Breast epithelium (tissue), 4 donors: ENCODE data around the gene PCDHGA1. TPM values are rescaled to one million over a fixed set of nuclear protein-coding genes. Genes with fewer than 3 reads are reported as not detected.

ENCODE experiments used
- DNase-seq, 2 donors: peaks; one replicate each; pipeline ENCODE4 v3.0.0-alpha.2; 2019; ENCODE audit warnings: low spot score in 2 of 2
- H3K27ac ChIP-seq, 2 donors: fragments of 200-600 bp; sonication (generic) in 1 of 2; one replicate each; pipeline ENCODE4 v1.5.1; 2016 to 2019; ENCODE audit warnings: mild to moderate bottlenecking in 1 of 2
- H3K27me3 ChIP-seq, 2 donors: fragments of 200-600 bp; sonication (generic) in 1 of 2; one replicate each; pipeline versions ENCODE4 v1.5.1 to v1.6.0; 2017 to 2019; ENCODE audit warnings: control low read depth in 1 of 2, mild to moderate bottlenecking in 1 of 2
- H3K36me3 ChIP-seq: fragments of 200-600 bp; one replicate; pipeline ENCODE4 v1.5.1; 2019
- H3K4me1 ChIP-seq, 2 donors: fragments of 200-600 bp; sonication (generic); one replicate each; pipeline ENCODE4 v1.5.1; 2016 to 2019; ENCODE audit warnings: control low read depth in 1 of 2
- H3K4me3 ChIP-seq, 3 donors: fragments of 200-600 bp; sonication (generic); 1 replicate in 2 of 3; 2 replicates in 1 of 3; pipeline ENCODE4 v1.5.1; 2016 to 2019; ENCODE audit warnings: mild to moderate bottlenecking in 3 of 3, moderate library complexity in 2 of 3
- H3K9me3 ChIP-seq, 2 donors: fragments of 200-600 bp; sonication (generic) in 1 of 2; one replicate each; pipeline ENCODE4 v1.5.1; 2016 to 2019; ENCODE audit warnings: control low read depth in 1 of 2
- POLR2A ChIP-seq: fragments of 450-650 bp; IDR thresholded peaks from one replicate; pipeline ENCODE4 v1.6.1; 2016; ENCODE audit warnings: antibody characterized with exemption, mild to moderate bottlenecking, moderate library complexity
- POLR2AphosphoS5 ChIP-seq, 3 donors: sonication (generic); formaldehyde crosslinking; IDR thresholded peaks; one replicate each; pipeline ENCODE4 v1.6.1; 2017; ENCODE audit warnings: antibody characterized with exemption in 3 of 3
- intact Hi-C: fragments of 100-400 bp; cut with DNase I; formaldehyde crosslinking; loops from one replicate; pipeline ENCODE4 v1.15.1; 2023; ENCODE audit warnings: low total_unique reads
- total RNA-seq, 3 donors: library from RNA; depleted of rRNA; stranded (reverse); fragments of >200 nt; gene quantifications; one replicate each; pipeline ENCODE4 v1.1.0, GENCODE V29; 2016
- TF ChIP-seq, protein P1 (sequence below), 3 donors: fragments of 450-650 bp; IDR thresholded peaks; one replicate each; pipeline ENCODE4 v1.5.1; 2016 to 2017; ENCODE audit warnings: antibody characterized with exemption in 3 of 3, mild to moderate bottlenecking in 3 of 3, moderate library complexity in 3 of 3

Gene PCDHGA1
- total RNA-seq, 3 donors from 2014 or later = 0.80 to 1.3 (median 1.2) TPM

- H3K9me3 ChIP-seq = peaks cover 74 to 96% of the 10 kb centered on the region in 2 donors
- DNase-seq = no peak
These were observed 26.6 kb downstream of the PCDHGA1 start for GRCh38 chr5:141356950-141357349.

DNA sequence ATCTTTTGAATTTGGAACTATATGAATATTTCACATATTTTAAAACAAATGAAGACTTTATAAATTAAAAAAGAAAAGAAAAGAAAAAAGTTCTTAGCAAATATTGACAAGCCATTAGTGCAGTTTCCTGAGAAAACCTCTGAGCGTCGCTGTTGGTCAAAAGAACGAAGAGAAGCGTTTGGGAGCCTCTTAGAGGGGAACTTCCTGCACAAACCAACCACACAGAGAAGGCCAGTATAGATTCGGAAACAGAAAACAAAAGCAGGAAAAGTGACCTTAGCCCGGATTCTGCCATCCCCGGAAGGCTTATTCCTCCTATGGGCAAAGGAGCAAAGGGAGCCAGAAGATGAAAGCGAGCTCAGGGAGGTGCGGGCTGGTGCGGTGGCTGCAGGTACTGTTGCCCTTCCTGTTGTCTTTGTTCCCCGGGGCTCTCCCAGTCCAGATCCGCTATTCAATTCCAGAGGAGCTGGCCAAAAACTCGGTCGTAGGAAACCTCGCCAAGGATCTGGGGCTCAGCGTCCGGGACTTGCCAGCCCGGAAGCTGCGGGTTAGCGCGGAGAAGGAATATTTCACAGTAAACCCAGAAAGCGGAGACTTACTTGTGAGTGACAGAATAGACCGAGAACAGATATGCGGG is 29.6 kb downstream of the PCDHGA1 start, which contains the start of gene PCDHGB2:
Gene PCDHGB2, plus strand, starts transcription at position 205 of the 637 bp plus-strand sequence. Its CDS starts 142 bp downstream, at position 347.
- Histone ChIP-seq H3K4me3 (peak within 1 kb of the TSS; percentile 24 to 37 (median 25)), H3K4me1 (no peaks in the 10 kb centered on the region), H3K36me3 (no peaks in the 10 kb centered on the region), H3K9me3 (peaks cover 82 to 98% of the 10 kb centered on the region in 2 donors), H3K27me3 (no peaks in the 10 kb centered on the region), H3K27ac (no peak within 1 kb of the TSS)
- no peak for DNase-seq
- no peak for TF ChIP-seq POLR2A
- TF ChIP-seq, protein P1, sequence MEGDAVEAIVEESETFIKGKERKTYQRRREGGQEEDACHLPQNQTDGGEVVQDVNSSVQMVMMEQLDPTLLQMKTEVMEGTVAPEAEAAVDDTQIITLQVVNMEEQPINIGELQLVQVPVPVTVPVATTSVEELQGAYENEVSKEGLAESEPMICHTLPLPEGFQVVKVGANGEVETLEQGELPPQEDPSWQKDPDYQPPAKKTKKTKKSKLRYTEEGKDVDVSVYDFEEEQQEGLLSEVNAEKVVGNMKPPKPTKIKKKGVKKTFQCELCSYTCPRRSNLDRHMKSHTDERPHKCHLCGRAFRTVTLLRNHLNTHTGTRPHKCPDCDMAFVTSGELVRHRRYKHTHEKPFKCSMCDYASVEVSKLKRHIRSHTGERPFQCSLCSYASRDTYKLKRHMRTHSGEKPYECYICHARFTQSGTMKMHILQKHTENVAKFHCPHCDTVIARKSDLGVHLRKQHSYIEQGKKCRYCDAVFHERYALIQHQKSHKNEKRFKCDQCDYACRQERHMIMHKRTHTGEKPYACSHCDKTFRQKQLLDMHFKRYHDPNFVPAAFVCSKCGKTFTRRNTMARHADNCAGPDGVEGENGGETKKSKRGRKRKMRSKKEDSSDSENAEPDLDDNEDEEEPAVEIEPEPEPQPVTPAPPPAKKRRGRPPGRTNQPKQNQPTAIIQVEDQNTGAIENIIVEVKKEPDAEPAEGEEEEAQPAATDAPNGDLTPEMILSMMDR (IDR thresholded peaks at IDR 0.05) = peak in 1 of 3 donors; percentile 25
- intact Hi-C loops = no loop called here

More at GRCh38 chr5:141356950-141357349, 26.6 kb downstream of the PCDHGA1 start:
- no peaks in the 10 kb centered on the region for H3K4me1 ChIP-seq
- peak overlapping the region in 1 of 3 donors; percentile 19 for H3K4me3 ChIP-seq
- H3K27ac ChIP-seq = no peak overlapping the region
- intact Hi-C loops = no loop called here
- no peaks in the 10 kb centered on the region for H3K27me3 ChIP-seq
- no peak for TF ChIP-seq POLR2AphosphoS5 (IDR thresholded peaks at IDR 0.05)
- TF ChIP-seq, protein P1 (IDR thresholded peaks at IDR 0.05) = no peak
- no peak for TF ChIP-seq POLR2A
- H3K36me3 ChIP-seq = no peaks in the 10 kb centered on the region

DNA sequence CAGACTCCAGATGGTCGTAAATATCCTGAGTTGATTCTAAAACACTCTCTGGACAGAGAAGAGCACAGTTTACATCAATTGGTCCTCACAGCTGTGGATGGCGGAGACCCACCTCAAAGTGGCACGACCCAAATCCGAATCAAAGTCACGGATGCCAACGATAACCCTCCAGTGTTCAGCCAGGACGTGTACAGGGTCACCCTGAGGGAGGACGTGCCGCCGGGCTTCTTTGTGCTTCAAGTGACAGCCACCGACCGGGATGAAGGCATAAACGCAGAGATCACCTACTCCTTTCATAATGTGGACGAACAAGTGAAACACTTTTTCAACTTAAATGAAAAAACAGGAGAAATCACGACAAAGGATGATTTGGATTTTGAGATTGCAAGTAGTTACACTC is 30.4 kb downstream of the PCDHGA1 start:
- Histone ChIP-seq H3K27ac (no peak overlapping the region), H3K27me3 (no peaks in the 10 kb centered on the region)

GRCh38 chr5:141362719-141363118 is 32.4 kb downstream of the PCDHGA1 start:
- H3K36me3 ChIP-seq = no peaks in the 10 kb centered on the region
- no peaks in the 10 kb centered on the region for H3K4me1 ChIP-seq
- no peak for DNase-seq
- no peak overlapping the region for H3K27ac ChIP-seq
- TF ChIP-seq POLR2A = no peak
- TF ChIP-seq, protein P1 (IDR thresholded peaks at IDR 0.05) = no peak
- no peak for TF ChIP-seq POLR2AphosphoS5 (IDR thresholded peaks at IDR 0.05)
- H3K9me3 ChIP-seq = peaks cover 83 to 98% of the 10 kb centered on the region in 2 donors
- no peaks in the 10 kb centered on the region for H3K27me3 ChIP-seq
- no peak overlapping the region for H3K4me3 ChIP-seq
- intact Hi-C loops = no loop called here

More for the DNA sequence above, 30.4 kb downstream of the PCDHGA1 start:
- Histone ChIP-seq H3K4me3 (peak overlapping the region in 2 of 3 donors; percentile 24 to 37), H3K9me3 (peaks cover 82 to 98% of the 10 kb centered on the region in 2 donors), H3K36me3 (no peaks in the 10 kb centered on the region), H3K4me1 (no peaks in the 10 kb centered on the region)
- DNase-seq = no peak
- no peak for TF ChIP-seq POLR2A
- TF ChIP-seq, protein P1 (IDR thresholded peaks at IDR 0.05) = no peak
- no peak for TF ChIP-seq POLR2AphosphoS5 (IDR thresholded peaks at IDR 0.05)
- intact Hi-C loops = no loop called here

- Histone ChIP-seq H3K4me3 (peak within 1 kb of the TSS in 2 of 3 donors; percentile 31 to 51), H3K9me3 (peaks cover 86 to 98% of the 10 kb centered on the region in 2 donors)
- intact Hi-C loops = no loop called here
These were observed 33.8 kb downstream of the PCDHGA1 start, which contains the start of gene PCDHGA5 for GRCh38 chr5:141363952-141364660. Gene PCDHGA5 (plus strand): TSS chr5:141364162. CDS start chr5:141364331, 169 bp downstream.

More at GRCh38 chr5:141363952-141364660, 33.8 kb downstream of the PCDHGA1 start, which contains the start of gene PCDHGA5:
- H3K4me1 ChIP-seq = no peaks in the 10 kb centered on the region
- DNase-seq = no peak
- H3K36me3 ChIP-seq = no peaks in the 10 kb centered on the region
- TF ChIP-seq, protein P1 (IDR thresholded peaks at IDR 0.05) = peak in 1 of 3 donors; percentile 8
- no peak for TF ChIP-seq POLR2A
- H3K27me3 ChIP-seq = no peaks in the 10 kb centered on the region
- no peak within 1 kb of the TSS for H3K27ac ChIP-seq
